Esophagus muscularis mucosa (tissue), 3 donors: ENCODE results near the gene CHIT1.

Source experiments
- CTCF ChIP-seq, 3 experiments: fragments of 200-600 bp in 2 of 3; fragments of 450-650 bp in 1 of 3; sonication (generic) in 2 of 3; IDR thresholded peaks; one replicate each; pipeline ENCODE4 v1.5.1; 2017 to 2019; ENCODE audit warnings: antibody characterized with exemption in 3 of 3, mild to moderate bottlenecking in 2 of 3, moderate library complexity in 1 of 3
- POLR2A ChIP-seq: fragments of 450-650 bp; IDR thresholded peaks from one replicate; pipeline ENCODE4 v1.6.1; 2017; ENCODE audit warnings: antibody characterized with exemption, moderate library complexity, mild to moderate bottlenecking, low read depth

- TF ChIP-seq POLR2A (no peak), CTCF (IDR thresholded peaks at IDR 0.05) (no peak)
Observed at GRCh38 chr1:203181586-203182386, 47.7 kb downstream of the CHIT1 start.
